Measurements from ENCODE around the gene SLC25A27.

Gene SLC25A27

GRCh38 chr6:46667377-46667776 lies 14.6 kb downstream of the SLC25A27 start:
- no peak for TF ChIP-seq CTCF (IDR thresholded peaks at IDR 0.05)
- no peaks in the 10 kb centered on the region for H3K4me1 ChIP-seq
- DNase-seq, result no peak
- H3K9me3 ChIP-seq, result no peaks in the 10 kb centered on the region
- no peak overlapping the region for H3K4me3 ChIP-seq
- H3K27ac ChIP-seq, result no peak overlapping the region
- peaks cover 6 to 60% (median 32%) of the 10 kb centered on the region in 3 donors for H3K36me3 ChIP-seq
- no peaks in the 10 kb centered on the region for H3K27me3 ChIP-seq
- intact Hi-C loops (cut with DNase I; ENCODE audit: low total_unique reads), result no loop called here

DNA sequence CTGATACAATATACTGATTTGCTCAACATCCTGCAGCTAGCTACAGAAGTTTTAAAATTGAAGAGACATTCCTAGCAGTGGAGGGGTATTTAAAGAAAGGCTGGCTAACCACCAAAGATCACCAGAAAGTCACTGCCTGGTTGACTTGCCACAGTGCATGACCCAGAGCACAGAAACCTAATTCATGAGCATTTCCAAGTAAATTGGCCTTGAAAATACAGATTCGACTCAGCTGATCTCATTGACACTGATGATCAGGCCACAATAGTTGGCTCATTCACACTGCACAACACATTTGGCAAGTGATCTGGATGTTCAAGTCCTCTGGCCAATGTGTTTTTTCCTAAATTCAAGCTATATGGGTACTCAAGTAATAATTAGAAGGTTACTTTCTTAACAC lies 21.6 kb downstream of the SLC25A27 start:
- TF ChIP-seq CTCF (IDR thresholded peaks at IDR 0.05), result no peak
- Histone ChIP-seq H3K9me3 (no peaks in the 10 kb centered on the region), H3K36me3 (peaks cover 26 to 46% (median 46%) of the 10 kb centered on the region in 3 donors), H3K4me3 (no peak overlapping the region), H3K27ac (no peak overlapping the region), H3K27me3 (no peaks in the 10 kb centered on the region), H3K4me1 (no peaks in the 10 kb centered on the region)
- intact Hi-C loops (cut with DNase I; ENCODE audit: low total_unique reads), result no loop called here
- no peak for DNase-seq

DNA sequence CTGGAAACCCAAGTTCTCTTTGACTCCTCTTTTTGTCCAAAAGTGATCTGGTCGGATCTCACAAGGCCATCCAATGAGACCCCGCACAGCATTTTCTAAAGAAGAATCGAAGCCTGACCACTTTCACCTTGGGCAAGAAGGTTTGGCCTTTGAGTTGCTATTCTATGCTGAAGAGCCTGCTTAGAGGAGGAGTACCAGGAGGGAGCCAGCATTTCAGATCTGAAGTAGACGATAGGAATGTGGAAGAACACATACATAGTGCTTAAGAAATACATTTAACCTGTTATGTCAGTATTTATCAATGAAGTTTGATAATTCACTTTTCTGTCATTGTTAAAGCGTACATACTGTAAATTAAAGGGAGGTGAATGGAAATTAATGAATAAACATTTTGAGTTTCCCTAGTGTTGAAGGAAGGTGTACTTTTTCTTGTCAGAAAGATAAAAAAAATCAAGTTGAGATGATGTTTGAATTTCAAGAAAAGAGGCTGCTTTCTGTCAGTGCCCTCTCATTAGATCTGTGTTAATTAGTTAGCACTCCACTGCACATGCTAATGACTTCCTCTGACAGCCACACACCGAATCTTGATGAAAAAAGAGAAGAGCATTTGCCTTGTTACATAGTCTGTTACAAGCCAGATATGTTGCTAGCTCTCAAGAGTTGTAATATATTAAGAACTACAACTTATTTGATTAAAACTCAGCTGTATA lies 24.0 kb downstream of the SLC25A27 start:
- Histone ChIP-seq H3K4me1 (no peaks in the 10 kb centered on the region), H3K36me3 (peaks cover 26 to 42% (median 34%) of the 10 kb centered on the region in 3 donors), H3K4me3 (no peak overlapping the region), H3K9me3 (no peaks in the 10 kb centered on the region), H3K27me3 (no peaks in the 10 kb centered on the region), H3K27ac (no peak overlapping the region)
- TF ChIP-seq CTCF (IDR thresholded peaks at IDR 0.05), result no peak
- intact Hi-C loops (cut with DNase I; ENCODE audit: low total_unique reads), result no loop called here
- DNase-seq, result no peak

DNA sequence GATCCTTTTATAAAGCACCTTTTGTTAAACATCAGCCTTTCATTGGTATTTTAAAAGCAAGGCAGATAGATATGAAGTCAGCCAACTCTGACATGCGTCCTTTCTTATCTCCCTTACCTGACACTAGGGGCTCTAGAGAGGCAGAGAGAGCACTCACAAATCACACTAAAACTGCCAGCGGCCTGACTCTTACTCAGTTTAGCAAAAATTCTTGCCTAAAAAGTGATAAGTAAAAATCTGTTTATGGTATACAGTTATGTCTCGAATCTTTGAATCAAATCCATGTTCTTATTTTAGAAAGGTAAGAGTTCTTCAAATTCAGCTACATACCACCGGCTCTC lies 24.5 kb downstream of the SLC25A27 start:
- no peak for DNase-seq
- TF ChIP-seq CTCF (IDR thresholded peaks at IDR 0.05), result no peak
- H3K4me1 ChIP-seq, result no peaks in the 10 kb centered on the region
- H3K9me3 ChIP-seq, result no peaks in the 10 kb centered on the region
- H3K27ac ChIP-seq, result no peak overlapping the region
- intact Hi-C loops (cut with DNase I; ENCODE audit: low total_unique reads), result no loop called here
- H3K27me3 ChIP-seq, result no peaks in the 10 kb centered on the region
- no peak overlapping the region for H3K4me3 ChIP-seq
- H3K36me3 ChIP-seq, result peaks cover 21 to 39% (median 34%) of the 10 kb centered on the region in 3 donors

DNA sequence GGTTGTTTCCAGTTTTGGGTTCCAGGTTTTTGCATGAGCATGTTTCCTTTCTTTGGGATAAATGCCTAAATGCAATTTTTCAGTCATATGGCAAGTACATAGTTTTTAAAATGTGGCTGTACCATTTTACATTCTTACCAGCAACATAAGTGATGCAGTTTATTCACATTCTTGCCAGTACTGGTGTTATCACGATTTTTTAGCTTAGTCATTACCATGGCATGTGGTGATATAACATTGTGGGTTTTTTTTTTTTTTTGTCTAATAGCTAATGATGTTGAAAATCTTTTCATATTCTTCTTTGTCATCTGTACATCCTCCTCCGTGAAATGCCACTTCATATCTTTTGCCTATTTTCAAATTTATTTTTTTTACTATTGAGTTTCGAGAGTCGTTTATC lies 32.0 kb downstream of the SLC25A27 start:
- intact Hi-C loops (cut with DNase I; ENCODE audit: low total_unique reads), result no loop called here
- no peak overlapping the region for H3K4me3 ChIP-seq
- no peak for DNase-seq
- H3K27ac ChIP-seq, result no peak overlapping the region
- H3K27me3 ChIP-seq, result no peaks in the 10 kb centered on the region
- no peaks in the 10 kb centered on the region for H3K9me3 ChIP-seq
- TF ChIP-seq CTCF (IDR thresholded peaks at IDR 0.05), result no peak
- no peaks in the 10 kb centered on the region for H3K4me1 ChIP-seq
- H3K36me3 ChIP-seq, result no peaks in the 10 kb centered on the region
